ENCODE results near the gene AGXT2.

Gene AGXT2

GRCh38 chr5:35061211-35061770 lies 13.5 kb upstream of the AGXT2 start:
- TF ChIP-seq CTCF (IDR thresholded peaks at IDR 0.05; ENCODE audit: extremely low read depth, insufficient read depth, missing control alignments) = no peak
- in situ Hi-C loops (cut with MboI; ENCODE audit: low pct_unique_long_range_greater_than_20kb, low sequenced_read_pairs, unreplicated experiment) = no loop called here
- DNase-seq (ENCODE audit: low spot score) = no peak

GRCh38 chr5:35060236-35060635 lies 12.5 kb upstream of the AGXT2 start:
- no peak for DNase-seq (ENCODE audit: low spot score)
- TF ChIP-seq CTCF (IDR thresholded peaks at IDR 0.05; ENCODE audit: extremely low read depth, insufficient read depth, missing control alignments) = no peak
- in situ Hi-C loops (cut with MboI; ENCODE audit: low pct_unique_long_range_greater_than_20kb, low sequenced_read_pairs, unreplicated experiment) = no loop called here

- no peak for TF ChIP-seq CTCF (IDR thresholded peaks at IDR 0.05; ENCODE audit: extremely low read depth, insufficient read depth, missing control alignments)
- in situ Hi-C loops (cut with MboI; ENCODE audit: low pct_unique_long_range_greater_than_20kb, low sequenced_read_pairs, unreplicated experiment) = no loop called here
- no peak for DNase-seq (ENCODE audit: low spot score)
Observed at GRCh38 chr5:35059251-35059650, 11.5 kb upstream of the AGXT2 start.

- TF ChIP-seq CTCF (IDR thresholded peaks at IDR 0.05; ENCODE audit: extremely low read depth, insufficient read depth, missing control alignments) = no peak
- in situ Hi-C loops (cut with MboI; ENCODE audit: low pct_unique_long_range_greater_than_20kb, low sequenced_read_pairs, unreplicated experiment) = no loop called here
- DNase-seq (ENCODE audit: low spot score) = peak; percentile 46
Observed at GRCh38 chr5:35058374-35058788, 10.6 kb upstream of the AGXT2 start.

GRCh38 chr5:35056686-35057085 lies 8.9 kb upstream of the AGXT2 start:
- no peak for TF ChIP-seq CTCF (IDR thresholded peaks at IDR 0.05; ENCODE audit: extremely low read depth, insufficient read depth, missing control alignments)
- DNase-seq (ENCODE audit: low spot score) = no peak
- in situ Hi-C loops (cut with MboI; ENCODE audit: low pct_unique_long_range_greater_than_20kb, low sequenced_read_pairs, unreplicated experiment) = no loop called here

- TF ChIP-seq CTCF (IDR thresholded peaks at IDR 0.05; ENCODE audit: extremely low read depth, insufficient read depth, missing control alignments) = no peak
- in situ Hi-C loops (cut with MboI; ENCODE audit: low pct_unique_long_range_greater_than_20kb, low sequenced_read_pairs, unreplicated experiment) = no loop called here
- no peak for DNase-seq (ENCODE audit: low spot score)
Observed at GRCh38 chr5:35052838-35053237, 5.1 kb upstream of the AGXT2 start.
